Activated CD4-positive, alpha-beta T cell treated with anti-CD3 and anti-CD28 coated beads, Interleukin-2, amount 50 U/mL, for 16 hours (primary cell): ENCODE data around the gene HIP1.

Experiments
- DNase-seq: peaks from one replicate; pipeline ENCODE4 v3.0.0-alpha.2; 2020

Gene HIP1

GRCh38 chr7:75667938-75668337 lies 70.8 kb downstream of the HIP1 start:
- no peak for DNase-seq

DNA sequence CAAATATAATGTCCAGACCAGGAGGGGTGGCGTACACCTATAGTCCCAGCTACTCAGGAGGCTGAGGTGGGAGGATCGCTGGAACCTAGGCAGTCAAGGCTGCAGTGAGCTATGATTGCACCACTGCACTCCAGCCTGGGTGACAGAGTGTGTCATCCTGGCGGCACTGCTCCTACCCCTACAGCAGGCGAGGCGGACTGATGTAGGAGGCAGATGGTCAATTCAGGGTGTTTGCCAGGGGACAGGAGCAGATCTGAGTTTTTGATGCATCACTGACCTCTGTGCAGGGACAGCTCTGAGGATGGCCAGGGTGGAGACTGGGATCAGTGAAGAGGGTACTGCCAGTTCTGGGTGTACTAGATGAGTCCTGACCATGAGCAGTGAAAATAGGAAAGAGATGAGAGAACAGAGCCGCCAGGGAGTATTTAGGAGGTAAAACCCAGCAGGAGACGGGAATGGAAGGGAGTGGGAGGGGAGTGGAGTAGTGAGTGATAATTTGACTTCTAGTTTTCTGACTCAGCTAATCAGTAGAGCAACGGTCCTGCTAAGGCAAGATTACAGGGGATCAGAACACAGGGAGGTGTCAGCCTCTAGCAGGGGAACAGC lies 75.3 kb downstream of the HIP1 start:
- DNase-seq, result no peak

GRCh38 chr7:75662579-75663301 lies 76.0 kb downstream of the HIP1 start:
- peak; percentile 20 for DNase-seq

DNA sequence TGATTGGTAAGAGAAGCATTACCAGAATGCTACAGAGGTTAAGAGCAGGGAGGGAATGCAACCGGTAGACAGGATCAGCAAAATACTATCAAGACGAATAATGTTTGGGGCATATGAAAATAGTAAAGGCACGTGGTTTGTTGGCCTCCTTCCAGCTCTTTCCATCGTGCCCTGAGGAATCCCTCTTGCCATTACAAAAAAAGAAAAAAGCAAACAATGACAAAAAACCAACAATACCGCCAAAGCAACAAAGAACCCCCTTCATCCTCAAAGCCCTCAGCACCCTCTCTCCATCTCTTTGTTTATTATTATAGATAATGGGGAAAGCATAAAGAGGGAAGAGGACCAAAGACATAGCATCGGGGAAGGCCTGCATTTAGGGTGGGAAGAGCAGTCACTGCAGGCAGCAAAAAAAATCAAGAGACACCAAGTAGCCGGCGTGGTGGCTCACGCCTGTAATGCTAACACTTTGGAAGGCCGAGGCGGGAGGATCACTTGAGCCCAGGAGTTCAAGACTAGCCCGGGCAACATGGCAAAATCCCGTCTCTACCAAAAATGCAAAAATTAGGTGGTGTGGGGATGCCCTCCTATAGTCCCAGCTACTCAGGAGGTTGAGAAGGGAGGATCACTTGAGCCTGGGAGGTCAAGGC lies 78.0 kb downstream of the HIP1 start:
- no peak for DNase-seq

GRCh38 chr7:75658802-75659201 lies 79.9 kb downstream of the HIP1 start:
- no peak for DNase-seq

GRCh38 chr7:75658369-75658768 lies 80.4 kb downstream of the HIP1 start:
- no peak for DNase-seq

DNA sequence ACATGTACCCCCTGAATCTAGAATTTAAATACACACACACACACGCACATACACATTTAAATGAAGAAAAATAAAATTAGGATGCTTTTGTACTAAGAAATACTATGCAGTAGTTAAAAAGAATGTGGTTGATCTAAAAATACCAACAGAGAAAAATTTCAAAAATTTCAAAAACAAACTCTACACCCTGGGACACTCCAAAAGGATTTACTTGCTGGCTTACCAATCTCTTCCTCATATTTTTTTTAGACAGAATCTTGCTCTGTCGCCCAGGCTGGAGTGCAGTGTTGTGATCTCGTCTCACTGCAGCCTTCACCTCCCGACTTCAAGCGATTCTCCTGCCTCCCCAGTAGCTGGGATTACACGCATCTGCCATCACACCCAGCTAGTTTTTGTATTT lies 80.9 kb downstream of the HIP1 start:
- DNase-seq, result no peak

- DNase-seq, result no peak
Measured at GRCh38 chr7:75656740-75657139, 82.0 kb downstream of the HIP1 start.

DNA sequence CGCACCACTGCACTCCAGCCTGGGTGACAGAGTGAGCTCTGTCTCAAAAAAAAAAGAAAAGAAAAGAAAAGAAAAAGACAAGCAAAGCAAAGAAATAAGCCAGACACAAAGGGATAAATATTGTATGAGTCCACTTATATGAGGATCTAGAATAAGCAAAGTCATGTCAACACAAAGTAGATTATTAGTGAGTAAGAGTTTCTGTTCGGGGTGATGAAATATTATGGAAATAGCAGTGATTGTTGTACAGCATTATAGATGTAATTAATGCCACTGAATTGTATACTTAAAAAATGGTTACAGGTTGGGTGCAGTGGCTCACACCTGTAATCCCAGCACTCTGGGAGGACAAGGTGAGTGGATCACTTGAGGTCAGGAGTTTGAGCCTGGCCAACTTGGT lies 83.2 kb downstream of the HIP1 start:
- DNase-seq, result no peak

- DNase-seq, result no peak
Measured at GRCh38 chr7:75654855-75655254, 83.9 kb downstream of the HIP1 start.

DNA sequence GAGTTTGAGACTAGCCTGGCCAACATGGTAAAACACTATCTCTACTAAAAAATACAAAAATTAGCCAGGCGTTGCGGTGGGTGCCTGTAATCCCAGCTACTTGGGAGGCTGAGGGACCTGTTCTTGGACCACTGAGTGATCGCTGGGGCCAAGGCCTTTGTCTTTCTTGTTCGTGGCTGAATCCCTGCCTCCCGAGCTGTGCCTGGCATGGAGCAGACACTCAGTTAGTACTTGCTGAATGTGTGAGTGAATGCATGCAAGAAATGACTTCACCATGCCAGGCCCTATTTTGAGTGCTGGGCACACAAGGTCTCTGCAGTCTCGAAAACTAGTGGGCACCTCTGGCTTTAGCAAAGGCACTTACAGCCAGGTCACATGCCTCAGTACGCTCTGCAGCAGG lies 85.1 kb downstream of the HIP1 start:
- DNase-seq, result no peak

- no peak for DNase-seq
Measured at GRCh38 chr7:75652788-75653187, 86.0 kb downstream of the HIP1 start.

DNA sequence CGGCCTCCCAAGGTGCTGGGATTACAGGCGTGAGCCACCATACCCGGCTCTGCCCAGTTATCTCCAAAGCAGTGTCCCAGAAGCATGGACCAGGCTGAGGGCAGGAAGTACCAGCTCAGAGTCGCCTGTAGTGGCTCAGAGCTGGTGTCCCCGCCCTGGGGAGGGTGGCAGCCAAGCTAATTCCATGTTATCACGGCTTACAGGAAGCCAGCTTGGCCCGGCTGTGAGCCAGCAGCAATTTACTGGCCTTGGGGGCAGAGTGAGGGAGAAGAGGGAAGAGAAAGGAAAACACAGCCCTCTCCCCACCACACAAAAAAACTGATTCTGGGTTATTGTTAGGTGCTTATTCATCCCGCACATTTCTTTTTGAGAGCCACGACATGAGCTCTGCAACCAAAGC lies 88.1 kb downstream of the HIP1 start:
- DNase-seq, result no peak

GRCh38 chr7:75650062-75650461 lies 88.7 kb downstream of the HIP1 start:
- no peak for DNase-seq

- no peak for DNase-seq
Measured at GRCh38 chr7:75649462-75649861, 89.3 kb downstream of the HIP1 start.

DNA sequence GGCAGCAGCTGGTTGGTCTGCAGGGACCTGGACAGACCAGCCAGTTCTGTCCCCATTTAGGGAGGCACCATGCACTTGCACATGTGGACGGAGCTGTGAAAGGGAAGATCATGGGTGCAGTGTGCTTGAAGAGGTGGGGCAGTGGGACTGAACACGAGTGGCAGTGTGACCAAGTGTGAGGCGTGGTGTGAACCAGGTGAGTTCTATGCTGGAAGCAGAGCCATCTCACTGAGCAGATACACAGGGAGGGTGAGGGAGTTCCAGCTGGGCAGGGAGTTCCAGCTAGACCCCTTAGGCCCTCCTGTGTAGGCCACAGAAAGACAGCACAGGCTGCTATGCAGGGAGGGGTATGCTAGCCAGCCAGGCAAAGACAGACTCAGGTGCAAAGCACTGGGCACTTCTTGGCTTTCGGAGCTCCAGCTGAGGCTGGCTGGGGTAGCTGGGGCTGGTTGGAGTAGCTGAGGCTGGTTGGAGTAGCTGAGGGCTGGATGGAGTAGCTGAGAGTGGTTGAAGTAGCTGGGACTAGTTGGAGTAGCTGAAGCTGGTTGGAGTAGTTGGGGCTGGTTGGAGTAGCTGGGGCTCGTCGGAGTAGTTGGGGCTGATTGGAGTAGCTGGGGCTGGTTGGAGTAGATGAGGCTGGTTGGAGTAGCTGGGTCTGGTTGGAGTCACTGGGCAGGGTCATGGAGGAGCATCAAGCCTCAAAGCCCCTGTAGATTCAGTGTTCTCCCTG lies 90.9 kb downstream of the HIP1 start:
- DNase-seq, result no peak

DNA sequence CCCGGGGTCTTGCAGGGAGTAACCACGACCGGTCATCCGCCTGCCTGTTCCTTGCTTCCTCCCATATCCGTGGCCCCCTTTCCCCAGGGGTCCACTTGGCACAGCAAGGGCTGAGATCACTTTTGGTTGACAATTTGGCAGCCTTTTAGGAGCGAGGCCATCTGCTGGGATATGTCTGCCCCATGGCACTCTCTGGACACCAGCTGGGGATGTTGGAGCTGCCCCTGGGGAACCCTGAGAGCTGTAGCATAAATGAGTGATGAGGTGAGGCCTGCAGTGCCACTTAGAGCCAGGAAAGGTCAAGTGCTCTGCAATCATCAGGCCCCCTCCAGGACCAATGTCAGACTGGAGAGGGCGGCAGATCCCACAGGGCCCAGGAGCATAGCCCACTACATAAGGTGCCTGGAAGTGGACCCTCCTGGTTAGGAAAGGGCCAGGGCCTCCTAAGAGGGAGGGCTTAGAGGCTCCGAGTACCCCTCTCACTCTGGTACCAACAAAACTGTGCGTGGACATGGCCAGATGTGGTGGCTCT lies 92.1 kb downstream of the HIP1 start:
- DNase-seq, result no peak

GRCh38 chr7:75645570-75645969 lies 93.2 kb downstream of the HIP1 start:
- DNase-seq, result no peak

- no peak for DNase-seq
Measured at GRCh38 chr7:75644589-75644988, 94.2 kb downstream of the HIP1 start.

- DNase-seq, result peak; percentile 81
Measured at GRCh38 chr7:75642810-75643486, 95.8 kb downstream of the HIP1 start.

DNA sequence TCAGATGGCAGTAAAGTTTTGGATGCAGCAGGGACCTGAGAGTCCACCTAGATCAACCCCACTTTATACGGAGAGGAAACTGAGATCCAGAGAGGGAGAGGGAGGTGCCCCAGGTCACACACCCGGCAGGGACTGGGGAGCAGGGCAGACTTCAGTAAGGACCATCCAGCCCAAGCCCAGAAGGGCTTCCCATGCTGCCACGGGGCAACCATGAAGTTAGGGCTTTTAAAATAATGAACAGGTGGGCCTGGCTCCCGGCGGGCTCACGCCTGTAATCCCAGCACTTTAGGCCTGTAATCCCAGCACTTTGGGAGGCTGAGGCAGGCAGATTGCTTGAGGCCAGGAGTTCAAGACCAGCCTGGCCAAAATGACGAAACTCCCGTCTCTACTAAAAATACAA lies 98.5 kb downstream of the HIP1 start:
- DNase-seq, result no peak

DNA sequence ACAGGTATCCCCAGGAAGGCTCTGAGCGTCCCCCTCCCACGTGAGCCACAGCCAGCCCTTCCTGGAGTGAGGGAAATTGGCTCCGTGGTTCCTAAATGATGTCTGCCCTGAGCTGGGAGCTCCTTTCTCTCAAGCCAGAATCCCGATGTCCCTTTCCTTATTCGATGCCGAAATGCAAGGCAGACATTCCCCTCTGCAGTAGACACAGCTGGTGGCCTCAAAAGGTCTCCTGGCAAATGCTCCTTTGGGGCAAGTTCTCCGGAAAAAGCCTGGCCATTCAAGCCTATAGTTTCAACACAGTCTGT lies 98.9 kb downstream of the HIP1 start:
- no peak for DNase-seq
